CD4-positive, alpha-beta T cell (primary cell): ENCODE data around the gene IGDCC3. TPM values are rescaled to one million over a fixed set of nuclear protein-coding genes. Genes with fewer than 3 reads are reported as not detected.
"Not testable (repeated sequence)": the region's sequence is repeated elsewhere in the genome, so short reads cannot be mapped to it uniquely, and the experiment has no call there.

Experiments
- ATAC-seq: fragments of 200-7000 bp; cut with Tn5 transposase; one replicate; pipeline ENCODE4 v1.10.0; 2022; ENCODE audit warnings: mild to moderate bottlenecking; ENCODE audit not compliant: poor library complexity
- CTCF ChIA-PET: fragments of 350-600 bp; sonication (Branson Sonifier 250); formaldehyde crosslinking; loops from one replicate; lab custom pipeline; 2021; ENCODE audit warnings: antibody characterized with exemption, inconsistent platforms; lab: Charles Lee
- POLR2A ChIA-PET: fragments of 350-600 bp; sonication (Branson Sonifier 250); formaldehyde crosslinking; loops from one replicate; lab custom pipeline; 2021; ENCODE audit warnings: antibody characterized with exemption, inconsistent platforms; lab: Charles Lee
- DNase-seq, 14 experiments: peaks; one replicate each; pipeline ENCODE4 v3.0.0-alpha.2; 2013 to 2020; ENCODE audit warnings: mixed read lengths in 2 of 14
- H3K27ac ChIP-seq, 2 donors: one replicate each; pipeline versions ENCODE4 v1.5.1 to v1.7.0; 2013; ENCODE audit warnings: low read length in 2 of 2, low read depth in 1 of 2, mild to moderate bottlenecking in 1 of 2
- H3K27me3 ChIP-seq, 2 experiments: 1 replicate in 1 of 2; 2 replicates in 1 of 2; pipeline versions ENCODE4 v1.6.1 to v1.7.0; 2013; ENCODE audit warnings: low read length in 2 of 2, control low read depth in 1 of 2, mild to moderate bottlenecking in 1 of 2, moderate library complexity in 1 of 2; ENCODE audit not compliant: insufficient read depth in 2 of 2, control insufficient read depth in 1 of 2
- H3K36me3 ChIP-seq: one replicate; pipeline ENCODE4 v1.6.1; 2013; ENCODE audit warnings: low read length, control low read depth; ENCODE audit not compliant: insufficient read depth
- H3K4me1 ChIP-seq: one replicate; pipeline ENCODE4 v1.6.1; 2013; ENCODE audit warnings: low read length, control low read depth; ENCODE audit not compliant: insufficient read depth
- H3K4me3 ChIP-seq: one replicate; pipeline ENCODE4 v1.5.1; 2013; ENCODE audit warnings: mild to moderate bottlenecking, low read length, moderate library complexity
- H3K9me3 ChIP-seq, 2 experiments: 1 replicate in 1 of 2; 2 replicates in 1 of 2; pipeline versions ENCODE4 v1.6.1 to v1.7.0; 2013; ENCODE audit warnings: low read length in 2 of 2, mild to moderate bottlenecking in 2 of 2, control low read depth in 1 of 2, moderate library complexity in 1 of 2; ENCODE audit not compliant: control insufficient read depth in 1 of 2, insufficient read depth in 1 of 2
- H3K27ac Mint-ChIP-seq: one replicate; pipeline ENCODE4 v1.8.0; 2020; ENCODE audit warnings: mixed read lengths
- H3K27me3 Mint-ChIP-seq: one replicate; pipeline ENCODE4 v1.8.0; 2021; ENCODE audit warnings: mixed read lengths
- H3K36me3 Mint-ChIP-seq: one replicate; pipeline ENCODE4 v1.8.0; 2021; ENCODE audit warnings: low read depth, mixed read lengths
- H3K4me1 Mint-ChIP-seq: one replicate; pipeline ENCODE4 v1.8.0; 2021; ENCODE audit warnings: low read depth, mixed read lengths
- H3K4me3 Mint-ChIP-seq: one replicate; pipeline ENCODE4 v1.8.0; 2020; ENCODE audit warnings: mild to moderate bottlenecking, mixed read lengths
- H3K9me3 Mint-ChIP-seq: one replicate; pipeline ENCODE4 v1.8.0; 2020; ENCODE audit warnings: mixed read lengths
- intact Hi-C, 2 experiments: fragments of 100-400 bp; cut with DNase I in 1 of 2; cut with micrococcal nuclease in 1 of 2; formaldehyde crosslinking; loops; one replicate each; pipeline versions ENCODE4 v1.15.1 to v1.9.0; 2023 to 2025; cut with DNase I, micrococcal nuclease
- total RNA-seq, 174 experiments: library from RNA in 2 of 174; stranded (reverse) in 2 of 174; gene quantifications; one replicate each; pipeline ENCODE4 v1.2.3 and lab custom pipeline; 2021 to 2026
- TF ChIP-seq, protein P1 (sequence below): fragments of 200-600 bp; IDR thresholded peaks from one replicate; pipeline ENCODE4 v1.8.0; 2022; ENCODE audit warnings: antibody characterized with exemption, mild to moderate bottlenecking

The IGDCC3 gene
- total RNA-seq, 2 experiments from 2014 or later = not detected

DNA sequence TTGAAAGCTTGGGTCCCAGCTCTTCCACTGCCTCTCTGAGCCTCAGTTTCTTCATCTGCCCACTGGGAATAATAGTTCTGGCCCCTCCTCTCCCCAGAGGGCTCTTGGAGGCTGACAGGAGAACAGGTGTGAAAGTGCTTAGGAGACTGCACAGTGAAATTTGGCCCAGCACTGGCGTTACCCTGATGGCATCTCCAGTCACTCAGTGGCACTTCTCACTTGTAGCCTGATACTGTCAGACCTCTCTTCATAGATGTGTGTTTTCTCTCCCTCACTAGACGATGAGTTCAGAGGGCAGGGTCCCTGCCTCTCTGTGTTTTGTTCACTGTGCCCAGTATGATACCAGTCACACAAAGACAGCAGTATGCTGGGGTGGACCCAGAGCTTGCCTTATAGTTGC is 22.2 kb upstream of the IGDCC3 start:
- Mint-ChIP-seq H3K27ac (no peak overlapping the region), H3K4me3 (no peak overlapping the region), H3K36me3 (no peaks in the 10 kb centered on the region), H3K4me1 (peaks cover 11% of the 10 kb centered on the region), H3K9me3 (no peaks in the 10 kb centered on the region), H3K27me3 (peaks cover 68% of the 10 kb centered on the region)
- H3K27ac ChIP-seq = no peak overlapping the region
- ATAC-seq (no peak), DNase-seq (no peak)
- H3K4me1 ChIP-seq = peaks cover 9% of the 10 kb centered on the region
- ChIA-PET CTCF (interaction anchor here (0.6 kb wide), 1 partner anchor 34 kb away, joined by 3 read pairs; no protein-coding TSS in a partner anchor), POLR2A (no interaction called here)
- H3K36me3 ChIP-seq = no peaks in the 10 kb centered on the region
- no peaks in the 10 kb centered on the region for H3K9me3 ChIP-seq
- intact Hi-C loops = loop anchor here in 1 of 2 experiments (5.0 kb wide), 1 partner anchor 83 kb away; no protein-coding TSS in a partner anchor
- TF ChIP-seq, protein P1, sequence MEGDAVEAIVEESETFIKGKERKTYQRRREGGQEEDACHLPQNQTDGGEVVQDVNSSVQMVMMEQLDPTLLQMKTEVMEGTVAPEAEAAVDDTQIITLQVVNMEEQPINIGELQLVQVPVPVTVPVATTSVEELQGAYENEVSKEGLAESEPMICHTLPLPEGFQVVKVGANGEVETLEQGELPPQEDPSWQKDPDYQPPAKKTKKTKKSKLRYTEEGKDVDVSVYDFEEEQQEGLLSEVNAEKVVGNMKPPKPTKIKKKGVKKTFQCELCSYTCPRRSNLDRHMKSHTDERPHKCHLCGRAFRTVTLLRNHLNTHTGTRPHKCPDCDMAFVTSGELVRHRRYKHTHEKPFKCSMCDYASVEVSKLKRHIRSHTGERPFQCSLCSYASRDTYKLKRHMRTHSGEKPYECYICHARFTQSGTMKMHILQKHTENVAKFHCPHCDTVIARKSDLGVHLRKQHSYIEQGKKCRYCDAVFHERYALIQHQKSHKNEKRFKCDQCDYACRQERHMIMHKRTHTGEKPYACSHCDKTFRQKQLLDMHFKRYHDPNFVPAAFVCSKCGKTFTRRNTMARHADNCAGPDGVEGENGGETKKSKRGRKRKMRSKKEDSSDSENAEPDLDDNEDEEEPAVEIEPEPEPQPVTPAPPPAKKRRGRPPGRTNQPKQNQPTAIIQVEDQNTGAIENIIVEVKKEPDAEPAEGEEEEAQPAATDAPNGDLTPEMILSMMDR = no peak
- no peak overlapping the region for H3K4me3 ChIP-seq
- H3K27me3 ChIP-seq = peaks cover 25 to 37% of the 10 kb centered on the region in 2 experiments

DNA sequence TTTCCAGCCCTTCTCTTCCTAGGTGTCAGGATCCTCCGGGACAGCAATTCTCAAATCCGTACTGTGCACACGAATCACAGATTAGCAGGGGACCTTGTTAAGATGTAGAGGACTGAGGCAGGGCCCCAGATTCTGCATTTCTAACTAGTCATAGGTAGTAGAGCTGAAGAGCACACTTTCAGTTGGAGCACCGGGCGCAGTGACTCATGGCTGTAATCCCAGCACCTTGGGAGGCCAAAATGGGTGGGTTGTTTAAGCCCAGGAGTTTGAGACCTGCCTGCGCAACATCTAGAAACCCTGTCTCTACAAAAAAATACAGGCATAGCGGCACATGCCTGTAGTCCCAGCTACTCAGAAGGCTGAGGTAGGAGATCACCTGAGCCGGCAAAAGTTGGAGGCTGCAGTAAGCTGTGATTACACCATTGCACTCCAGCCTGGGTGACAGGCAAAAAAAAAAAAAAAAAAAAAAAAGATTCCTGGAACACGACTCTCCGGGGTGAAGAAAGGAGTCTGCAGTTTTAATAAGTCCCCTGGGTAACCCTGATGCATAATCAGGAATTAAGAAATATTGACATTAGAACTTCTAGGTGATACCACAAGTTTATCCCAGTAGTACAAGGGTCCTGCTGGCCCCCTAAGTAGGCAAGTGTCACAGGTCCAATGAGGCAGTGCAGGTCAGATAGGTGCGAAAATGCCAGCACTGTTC is 21.4 kb upstream of the IGDCC3 start:
- TF ChIP-seq, protein P1 = no peak
- Mint-ChIP-seq H3K9me3 (no peaks in the 10 kb centered on the region), H3K27me3 (peaks cover 76% of the 10 kb centered on the region), H3K4me3 (no peak overlapping the region), H3K27ac (no peak overlapping the region), H3K4me1 (peaks cover 11% of the 10 kb centered on the region), H3K36me3 (no peaks in the 10 kb centered on the region)
- no peaks in the 10 kb centered on the region for H3K36me3 ChIP-seq
- DNase-seq (no peak), ATAC-seq (no peak)
- H3K9me3 ChIP-seq = no peaks in the 10 kb centered on the region
- peaks cover 9% of the 10 kb centered on the region for H3K4me1 ChIP-seq
- H3K27me3 ChIP-seq = peaks cover 32 to 46% of the 10 kb centered on the region in 2 experiments
- H3K27ac ChIP-seq = no peak overlapping the region
- intact Hi-C loops = no loop called here
- CTCF ChIA-PET = no interaction called here
- H3K4me3 ChIP-seq = no peak overlapping the region
- POLR2A ChIA-PET = no interaction called here

DNA sequence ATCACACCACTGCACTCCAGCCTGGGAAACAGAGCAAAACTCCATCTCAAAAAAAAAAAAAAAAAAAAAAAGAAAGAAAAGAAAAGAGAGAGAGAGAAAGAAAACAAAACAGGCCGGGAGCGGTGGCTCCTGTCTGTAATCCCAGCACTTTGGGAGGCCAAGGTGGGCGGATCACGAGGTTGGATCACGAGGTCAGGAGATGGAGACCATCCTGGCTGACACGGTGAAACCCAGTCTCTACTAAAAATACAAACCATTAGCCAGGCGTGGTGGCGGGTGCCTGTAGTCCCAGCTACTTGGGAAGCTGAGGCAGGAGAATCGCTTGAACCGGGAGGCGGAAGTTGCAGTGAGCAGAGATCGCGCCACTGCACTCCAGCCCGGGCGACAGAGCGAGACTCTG is 20.7 kb upstream of the IGDCC3 start:
- H3K27ac ChIP-seq, POLR2A ChIA-PET, H3K4me3 Mint-ChIP-seq, H3K4me3 ChIP-seq, CTCF ChIA-PET, ATAC-seq, H3K4me1 ChIP-seq, H3K36me3 Mint-ChIP-seq, H3K36me3 ChIP-seq, H3K27ac Mint-ChIP-seq, H3K9me3 Mint-ChIP-seq, intact Hi-C loops, DNase-seq, H3K9me3 ChIP-seq: not testable (repeated sequence)
- Mint-ChIP-seq H3K4me1 (peaks cover 11% of the 10 kb centered on the region), H3K27me3 (peaks cover 77% of the 10 kb centered on the region)
- peaks cover 37 to 52% of the 10 kb centered on the region in 2 experiments for H3K27me3 ChIP-seq
